ENCODE results near the gene GDF9. TPM values are rescaled to one million over a fixed set of nuclear protein-coding genes. Genes with fewer than 3 reads are reported as not detected.
"Not testable (repeated sequence)": the region's sequence is repeated elsewhere in the genome, so short reads cannot be mapped to it uniquely, and the experiment has no call there.

The GDF9 gene
- total and polyA plus RNA-seq, 3 experiments from 2014 or later: 0.29 to 0.68 TPM; not detected in 1

- H3K36me3 ChIP-seq (ENCODE audit: insufficient read depth, low read length): no peaks in the 10 kb centered on the region
- H3K4me1 Mint-ChIP-seq: no peaks in the 10 kb centered on the region
- no peak overlapping the region for H3K27ac ChIP-seq (ENCODE audit: low read depth, low read length)
- POLR2A ChIA-PET: no interaction called here
- H3K27me3 ChIP-seq (ENCODE audit: insufficient read depth, low read length, poor library complexity, severe bottlenecking): no peaks in the 10 kb centered on the region
- no peak overlapping the region for H3K4me3 Mint-ChIP-seq
- H3K4me1 ChIP-seq (ENCODE audit: insufficient read depth, low read length): no peaks in the 10 kb centered on the region
- CTCF ChIA-PET: interaction anchor here (1.8 kb wide), 1 partner anchor 35 kb away, joined by 4 read pairs; no protein-coding TSS in a partner anchor
- H3K36me3 Mint-ChIP-seq: peaks cover 0 to 4% (median 0%) of the 10 kb centered on the region in 3 donors
- no peak for DNase-seq
- H3K9me3 ChIP-seq (ENCODE audit: low read length): no peaks in the 10 kb centered on the region
- no peaks in the 10 kb centered on the region for H3K9me3 Mint-ChIP-seq
- H3K27me3 Mint-ChIP-seq: peaks cover 3 to 12% of the 10 kb centered on the region in 2 donors
- no peak overlapping the region for H3K27ac Mint-ChIP-seq
- no peak overlapping the region for H3K4me3 ChIP-seq (ENCODE audit: low read length)
These were observed 10.3 kb downstream of the GDF9 start for GRCh38 chr5:132856011-132856410.

GRCh38 chr5:132854992-132855391, 11.3 kb downstream of the GDF9 start:
- Mint-ChIP-seq H3K27me3 (peaks cover 3 to 12% of the 10 kb centered on the region in 2 donors), H3K27ac (peak overlapping the region in 1 of 8 donors; percentile 79)
- DNase-seq; H3K27ac ChIP-seq (ENCODE audit: low read depth, low read length); H3K4me3 Mint-ChIP-seq; H3K36me3 Mint-ChIP-seq; H3K4me1 Mint-ChIP-seq; H3K36me3 ChIP-seq (ENCODE audit: insufficient read depth, low read length); H3K4me3 ChIP-seq (ENCODE audit: low read length); H3K27me3 ChIP-seq (ENCODE audit: insufficient read depth, low read length, poor library complexity, severe bottlenecking); H3K4me1 ChIP-seq (ENCODE audit: insufficient read depth, low read length); H3K9me3 ChIP-seq (ENCODE audit: low read length); H3K9me3 Mint-ChIP-seq: not testable (repeated sequence)
- CTCF ChIA-PET: interaction anchor here (1.0 to 1.8 kb wide), 2 partner anchors 25 to 34 kb away, joined by 3 to 4 read pairs; partner anchors contain the start of gene SHROOM1
- POLR2A ChIA-PET: interaction anchor here (0.6 kb wide), 1 partner anchor 14 kb away, joined by 3 read pairs; no protein-coding TSS in a partner anchor

GRCh38 chr5:132854301-132854700, 12.0 kb downstream of the GDF9 start:
- Mint-ChIP-seq H3K27ac (no peak overlapping the region), H3K4me3 (no peak overlapping the region), H3K4me1 (no peaks in the 10 kb centered on the region), H3K36me3 (peaks cover 0 to 4% (median 0%) of the 10 kb centered on the region in 3 donors), H3K27me3 (peaks cover 3 to 12% of the 10 kb centered on the region in 2 donors), H3K9me3 (no peaks in the 10 kb centered on the region)
- no peak for DNase-seq
- no peak overlapping the region for H3K4me3 ChIP-seq (ENCODE audit: low read length)
- CTCF ChIA-PET: interaction anchor here (1.0 to 1.8 kb wide), 2 partner anchors 24 to 34 kb away, joined by 3 to 4 read pairs; partner anchors contain the start of gene SHROOM1
- POLR2A ChIA-PET: no interaction called here
- no peaks in the 10 kb centered on the region for H3K9me3 ChIP-seq (ENCODE audit: low read length)
- no peak overlapping the region for H3K27ac ChIP-seq (ENCODE audit: low read depth, low read length)
- H3K4me1 ChIP-seq (ENCODE audit: insufficient read depth, low read length): no peaks in the 10 kb centered on the region
- H3K36me3 ChIP-seq (ENCODE audit: insufficient read depth, low read length): no peaks in the 10 kb centered on the region
- no peaks in the 10 kb centered on the region for H3K27me3 ChIP-seq (ENCODE audit: insufficient read depth, low read length, poor library complexity, severe bottlenecking)

GRCh38 chr5:132853790-132854189, 12.5 kb downstream of the GDF9 start:
- Histone ChIP-seq H3K4me1 (ENCODE audit: insufficient read depth, low read length) (no peaks in the 10 kb centered on the region), H3K27ac (ENCODE audit: low read depth, low read length) (no peak overlapping the region), H3K4me3 (ENCODE audit: low read length) (no peak overlapping the region), H3K9me3 (ENCODE audit: low read length) (no peaks in the 10 kb centered on the region), H3K27me3 (ENCODE audit: insufficient read depth, low read length, poor library complexity, severe bottlenecking) (no peaks in the 10 kb centered on the region), H3K36me3 (ENCODE audit: insufficient read depth, low read length) (no peaks in the 10 kb centered on the region)
- ChIA-PET POLR2A (no interaction called here), CTCF (interaction anchor here (1.0 kb wide), 1 partner anchor 24 kb away, joined by 3 read pairs; the partner anchor contains the start of gene SHROOM1)
- peaks cover under 1 to 12% of the 10 kb centered on the region in 2 donors for H3K27me3 Mint-ChIP-seq
- no peaks in the 10 kb centered on the region for H3K4me1 Mint-ChIP-seq
- DNase-seq: no peak
- no peak overlapping the region for H3K4me3 Mint-ChIP-seq
- H3K9me3 Mint-ChIP-seq: no peaks in the 10 kb centered on the region
- peaks cover 0 to 4% (median 0%) of the 10 kb centered on the region in 3 donors for H3K36me3 Mint-ChIP-seq
- H3K27ac Mint-ChIP-seq: no peak overlapping the region

- Histone ChIP-seq H3K27ac (ENCODE audit: low read depth, low read length) (no peak overlapping the region), H3K27me3 (ENCODE audit: insufficient read depth, low read length, poor library complexity, severe bottlenecking) (no peaks in the 10 kb centered on the region), H3K4me3 (ENCODE audit: low read length) (no peak overlapping the region), H3K36me3 (ENCODE audit: insufficient read depth, low read length) (no peaks in the 10 kb centered on the region), H3K9me3 (ENCODE audit: low read length) (no peaks in the 10 kb centered on the region), H3K4me1 (ENCODE audit: insufficient read depth, low read length) (no peaks in the 10 kb centered on the region)
- ChIA-PET POLR2A (no interaction called here), CTCF (no interaction called here)
- Mint-ChIP-seq H3K27ac (no peak overlapping the region), H3K9me3 (no peaks in the 10 kb centered on the region), H3K27me3 (peaks cover 0 to 12% of the 10 kb centered on the region in 2 donors), H3K4me3 (no peak overlapping the region), H3K4me1 (no peaks in the 10 kb centered on the region), H3K36me3 (peaks cover 0 to 4% (median 0%) of the 10 kb centered on the region in 3 donors)
- no peak for DNase-seq
These were observed 12.9 kb downstream of the GDF9 start for GRCh38 chr5:132853323-132853722.

GRCh38 chr5:132850066-132850465, 16.2 kb downstream of the GDF9 start:
- no peaks in the 10 kb centered on the region for H3K4me1 ChIP-seq (ENCODE audit: insufficient read depth, low read length)
- no peaks in the 10 kb centered on the region for H3K36me3 Mint-ChIP-seq
- H3K4me3 Mint-ChIP-seq: no peak overlapping the region
- no peaks in the 10 kb centered on the region for H3K9me3 Mint-ChIP-seq
- no peaks in the 10 kb centered on the region for H3K9me3 ChIP-seq (ENCODE audit: low read length)
- H3K27ac ChIP-seq (ENCODE audit: low read depth, low read length): no peak overlapping the region
- no peak for DNase-seq
- no peaks in the 10 kb centered on the region for H3K27me3 ChIP-seq (ENCODE audit: insufficient read depth, low read length, poor library complexity, severe bottlenecking)
- no peak overlapping the region for H3K4me3 ChIP-seq (ENCODE audit: low read length)
- no peaks in the 10 kb centered on the region for H3K4me1 Mint-ChIP-seq
- H3K36me3 ChIP-seq (ENCODE audit: insufficient read depth, low read length): no peaks in the 10 kb centered on the region
- ChIA-PET POLR2A (no interaction called here), CTCF (no interaction called here)
- H3K27me3 Mint-ChIP-seq: peaks cover 2 to 3% of the 10 kb centered on the region in 2 donors
- H3K27ac Mint-ChIP-seq: no peak overlapping the region

- Mint-ChIP-seq H3K4me3 (no peak overlapping the region), H3K4me1 (no peaks in the 10 kb centered on the region), H3K27me3 (peaks cover 2 to 3% of the 10 kb centered on the region in 2 donors), H3K36me3 (no peaks in the 10 kb centered on the region), H3K27ac (no peak overlapping the region), H3K9me3 (no peaks in the 10 kb centered on the region)
- H3K4me1 ChIP-seq (ENCODE audit: insufficient read depth, low read length): no peaks in the 10 kb centered on the region
- POLR2A ChIA-PET: no interaction called here
- DNase-seq: no peak
- no peaks in the 10 kb centered on the region for H3K9me3 ChIP-seq (ENCODE audit: low read length)
- no peaks in the 10 kb centered on the region for H3K36me3 ChIP-seq (ENCODE audit: insufficient read depth, low read length)
- no peak overlapping the region for H3K4me3 ChIP-seq (ENCODE audit: low read length)
- CTCF ChIA-PET: no interaction called here
- H3K27ac ChIP-seq (ENCODE audit: low read depth, low read length): no peak overlapping the region
- no peaks in the 10 kb centered on the region for H3K27me3 ChIP-seq (ENCODE audit: insufficient read depth, low read length, poor library complexity, severe bottlenecking)
These were observed 16.9 kb downstream of the GDF9 start for GRCh38 chr5:132849347-132849746.

GRCh38 chr5:132848270-132848669, 18.0 kb downstream of the GDF9 start:
- H3K4me1 Mint-ChIP-seq: no peaks in the 10 kb centered on the region
- ChIA-PET POLR2A (no interaction called here), CTCF (no interaction called here)

More at GRCh38 chr5:132848270-132848669, 18.0 kb downstream of the GDF9 start:
- H3K4me3 Mint-ChIP-seq: no peak overlapping the region
- Histone ChIP-seq H3K4me3 (ENCODE audit: low read length) (no peak overlapping the region), H3K27me3 (ENCODE audit: insufficient read depth, low read length, poor library complexity, severe bottlenecking) (no peaks in the 10 kb centered on the region), H3K9me3 (ENCODE audit: low read length) (no peaks in the 10 kb centered on the region), H3K4me1 (ENCODE audit: insufficient read depth, low read length) (no peaks in the 10 kb centered on the region), H3K36me3 (ENCODE audit: insufficient read depth, low read length) (no peaks in the 10 kb centered on the region), H3K27ac (ENCODE audit: low read depth, low read length) (no peak overlapping the region)
- H3K36me3 Mint-ChIP-seq: no peaks in the 10 kb centered on the region
- DNase-seq: no peak
- H3K27ac Mint-ChIP-seq: no peak overlapping the region
- H3K27me3 Mint-ChIP-seq: peaks cover 2 to 3% of the 10 kb centered on the region in 2 donors
- H3K9me3 Mint-ChIP-seq: no peaks in the 10 kb centered on the region
